Peyer's patch (tissue), 4 donors: ENCODE results near the gene C20orf202.

ENCODE experiments used
- POLR2A ChIP-seq, 2 donors: fragments of 450-650 bp; IDR thresholded peaks; one replicate each; pipeline ENCODE4 v1.5.1; 2017; ENCODE audit warnings: antibody characterized with exemption in 2 of 2, mild to moderate bottlenecking in 2 of 2, moderate library complexity in 2 of 2
- TF ChIP-seq, protein P1 (sequence below), 6 experiments: fragments of 450-650 bp in 4 of 6; fragments of 200-600 bp in 2 of 6; sonication (generic) in 1 of 6; IDR thresholded peaks; one replicate each; pipeline ENCODE4 v1.5.1; 2017 to 2019; ENCODE audit warnings: antibody characterized with exemption in 6 of 6, mild to moderate bottlenecking in 3 of 6, moderate library complexity in 1 of 6

DNA sequence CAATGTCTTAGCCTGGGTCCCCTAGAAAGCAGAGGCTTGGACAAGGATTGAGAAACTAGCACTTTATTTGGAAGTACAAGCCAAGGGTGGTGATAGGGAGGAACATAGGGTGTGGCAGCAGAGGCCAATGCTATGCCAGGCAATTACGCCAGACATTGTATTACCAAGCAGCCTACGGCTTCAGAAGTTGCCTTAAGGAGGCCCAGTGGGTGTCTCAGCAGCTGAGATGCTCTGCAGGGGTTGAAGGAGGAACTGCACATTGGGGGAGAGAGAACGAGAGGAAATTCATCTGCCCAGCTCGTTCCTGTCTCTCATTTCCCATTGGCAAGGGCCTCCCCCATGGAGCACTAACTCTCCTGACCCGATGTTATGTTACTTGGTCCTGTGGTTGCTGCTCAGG lies 859 bp downstream of the C20orf202 start:
- TF ChIP-seq, protein P1, sequence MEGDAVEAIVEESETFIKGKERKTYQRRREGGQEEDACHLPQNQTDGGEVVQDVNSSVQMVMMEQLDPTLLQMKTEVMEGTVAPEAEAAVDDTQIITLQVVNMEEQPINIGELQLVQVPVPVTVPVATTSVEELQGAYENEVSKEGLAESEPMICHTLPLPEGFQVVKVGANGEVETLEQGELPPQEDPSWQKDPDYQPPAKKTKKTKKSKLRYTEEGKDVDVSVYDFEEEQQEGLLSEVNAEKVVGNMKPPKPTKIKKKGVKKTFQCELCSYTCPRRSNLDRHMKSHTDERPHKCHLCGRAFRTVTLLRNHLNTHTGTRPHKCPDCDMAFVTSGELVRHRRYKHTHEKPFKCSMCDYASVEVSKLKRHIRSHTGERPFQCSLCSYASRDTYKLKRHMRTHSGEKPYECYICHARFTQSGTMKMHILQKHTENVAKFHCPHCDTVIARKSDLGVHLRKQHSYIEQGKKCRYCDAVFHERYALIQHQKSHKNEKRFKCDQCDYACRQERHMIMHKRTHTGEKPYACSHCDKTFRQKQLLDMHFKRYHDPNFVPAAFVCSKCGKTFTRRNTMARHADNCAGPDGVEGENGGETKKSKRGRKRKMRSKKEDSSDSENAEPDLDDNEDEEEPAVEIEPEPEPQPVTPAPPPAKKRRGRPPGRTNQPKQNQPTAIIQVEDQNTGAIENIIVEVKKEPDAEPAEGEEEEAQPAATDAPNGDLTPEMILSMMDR (IDR thresholded peaks at IDR 0.05), result no peak
- no peak for TF ChIP-seq POLR2A (IDR thresholded peaks at IDR 0.05)
